ENCODE results near the gene ARL9.

ARL9 gene

DNA sequence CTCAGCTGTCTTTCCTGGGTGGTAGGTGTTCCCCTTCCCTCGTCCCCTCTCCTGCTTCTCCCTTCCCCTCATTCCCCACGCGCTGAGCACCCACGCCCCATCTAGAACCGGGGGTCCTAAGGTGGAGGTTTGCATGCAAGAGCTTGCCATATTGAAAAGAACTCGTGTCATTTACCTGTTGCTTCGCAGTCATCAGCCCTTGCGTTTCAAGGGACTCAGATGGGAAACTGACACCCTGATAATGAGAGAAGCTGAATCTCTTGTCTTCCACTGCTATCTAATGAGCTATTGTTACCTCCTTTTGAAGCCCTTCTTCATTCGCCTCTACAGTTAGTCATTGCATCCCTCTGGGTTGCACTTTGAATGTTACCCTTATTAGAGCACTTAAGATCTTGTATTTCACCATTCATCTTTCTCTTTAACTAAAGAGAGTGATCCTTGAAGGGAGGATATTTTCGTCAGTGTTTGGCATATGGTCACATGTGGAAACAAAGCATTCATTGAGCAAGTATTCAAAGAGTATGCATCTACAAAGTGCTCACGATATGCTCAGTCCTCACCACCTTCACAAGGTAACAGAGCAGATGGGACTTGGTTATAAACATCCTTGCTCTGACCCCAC, 25.7 kb downstream of the ARL9 start:
- in situ Hi-C loops (cut with HindIII; ENCODE audit: low sequenced_read_pairs): no loop called here
- H3K4me3 ChIP-seq (ENCODE audit: low read depth, low read length): peak overlapping the region; percentile 61
- DNase-seq (ENCODE audit: low read depth): no peak
- TF ChIP-seq, protein P1, sequence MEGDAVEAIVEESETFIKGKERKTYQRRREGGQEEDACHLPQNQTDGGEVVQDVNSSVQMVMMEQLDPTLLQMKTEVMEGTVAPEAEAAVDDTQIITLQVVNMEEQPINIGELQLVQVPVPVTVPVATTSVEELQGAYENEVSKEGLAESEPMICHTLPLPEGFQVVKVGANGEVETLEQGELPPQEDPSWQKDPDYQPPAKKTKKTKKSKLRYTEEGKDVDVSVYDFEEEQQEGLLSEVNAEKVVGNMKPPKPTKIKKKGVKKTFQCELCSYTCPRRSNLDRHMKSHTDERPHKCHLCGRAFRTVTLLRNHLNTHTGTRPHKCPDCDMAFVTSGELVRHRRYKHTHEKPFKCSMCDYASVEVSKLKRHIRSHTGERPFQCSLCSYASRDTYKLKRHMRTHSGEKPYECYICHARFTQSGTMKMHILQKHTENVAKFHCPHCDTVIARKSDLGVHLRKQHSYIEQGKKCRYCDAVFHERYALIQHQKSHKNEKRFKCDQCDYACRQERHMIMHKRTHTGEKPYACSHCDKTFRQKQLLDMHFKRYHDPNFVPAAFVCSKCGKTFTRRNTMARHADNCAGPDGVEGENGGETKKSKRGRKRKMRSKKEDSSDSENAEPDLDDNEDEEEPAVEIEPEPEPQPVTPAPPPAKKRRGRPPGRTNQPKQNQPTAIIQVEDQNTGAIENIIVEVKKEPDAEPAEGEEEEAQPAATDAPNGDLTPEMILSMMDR (IDR thresholded peaks at IDR 0.05; ENCODE audit: low read depth, low read length, missing control alignments): no peak

DNA sequence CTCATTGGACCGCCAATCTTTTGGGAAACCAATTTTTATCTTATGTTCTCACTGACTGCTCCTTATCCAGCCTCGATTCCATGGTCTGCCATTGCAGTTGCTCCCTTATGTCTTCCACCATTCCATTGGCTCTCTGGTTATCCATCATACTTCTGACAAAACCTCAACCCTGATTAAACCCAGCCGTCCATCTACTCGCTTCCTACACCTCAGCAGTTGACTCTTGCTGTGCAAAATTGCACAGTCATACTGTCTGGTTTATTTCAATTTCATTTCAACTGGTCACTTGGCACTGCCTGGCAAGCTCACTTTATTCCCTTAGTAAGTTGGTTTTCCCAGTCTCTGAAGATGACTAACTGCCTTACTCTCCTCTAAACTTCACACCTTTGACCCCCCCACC, 26.2 kb downstream of the ARL9 start:
- in situ Hi-C loops (cut with HindIII; ENCODE audit: low sequenced_read_pairs): no loop called here
- no peak for DNase-seq (ENCODE audit: low read depth)
- TF ChIP-seq, protein P1 (IDR thresholded peaks at IDR 0.05; ENCODE audit: low read depth, low read length, missing control alignments): no peak
- H3K4me3 ChIP-seq (ENCODE audit: low read depth, low read length): no peak overlapping the region

DNA sequence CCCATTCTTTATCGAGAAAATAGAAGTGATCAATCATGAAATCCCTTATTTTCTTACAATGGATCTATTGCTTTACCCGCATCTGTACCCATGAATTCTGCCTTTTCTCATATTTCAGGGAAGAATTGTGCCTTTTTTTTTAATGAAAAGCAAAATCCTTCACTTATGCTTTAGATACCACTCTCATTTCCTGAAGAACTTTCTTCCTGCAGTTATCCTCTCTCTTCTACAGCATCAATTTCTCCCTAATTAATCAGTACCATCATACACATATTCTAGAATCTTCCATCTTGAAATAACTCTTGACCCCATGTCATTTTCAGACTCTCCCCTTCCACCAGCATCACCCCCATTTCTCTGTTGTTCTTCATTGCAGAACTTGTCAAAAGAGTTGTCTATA, 26.6 kb downstream of the ARL9 start:
- TF ChIP-seq, protein P1 (IDR thresholded peaks at IDR 0.05; ENCODE audit: low read depth, low read length, missing control alignments): no peak
- in situ Hi-C loops (cut with HindIII; ENCODE audit: low sequenced_read_pairs): no loop called here
- no peak overlapping the region for H3K4me3 ChIP-seq (ENCODE audit: low read depth, low read length)
- no peak for DNase-seq (ENCODE audit: low read depth)

DNA sequence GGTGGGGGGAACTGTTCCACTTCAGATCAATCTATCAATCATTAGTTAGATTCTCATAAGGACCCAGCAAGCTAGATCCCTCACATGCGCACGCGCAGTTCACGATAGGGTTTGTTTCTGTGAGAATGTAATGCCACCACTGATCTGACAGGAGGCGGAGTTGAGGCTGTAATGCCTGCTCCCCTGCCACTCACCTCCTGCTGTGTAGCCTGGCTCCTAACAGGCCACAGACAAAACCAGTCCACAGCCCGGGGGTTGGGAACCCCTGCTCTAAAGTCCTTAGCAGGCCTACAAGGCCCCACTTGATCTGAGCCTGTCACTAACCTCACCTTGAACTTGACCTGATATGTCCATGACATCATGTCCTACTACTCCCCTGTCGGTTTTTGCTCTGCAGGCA, 30.3 kb downstream of the ARL9 start:
- no peak for DNase-seq (ENCODE audit: low read depth)
- no peak overlapping the region for H3K4me3 ChIP-seq (ENCODE audit: low read depth, low read length)
- in situ Hi-C loops (cut with HindIII; ENCODE audit: low sequenced_read_pairs): no loop called here
- TF ChIP-seq, protein P1 (IDR thresholded peaks at IDR 0.05; ENCODE audit: low read depth, low read length, missing control alignments): no peak

DNA sequence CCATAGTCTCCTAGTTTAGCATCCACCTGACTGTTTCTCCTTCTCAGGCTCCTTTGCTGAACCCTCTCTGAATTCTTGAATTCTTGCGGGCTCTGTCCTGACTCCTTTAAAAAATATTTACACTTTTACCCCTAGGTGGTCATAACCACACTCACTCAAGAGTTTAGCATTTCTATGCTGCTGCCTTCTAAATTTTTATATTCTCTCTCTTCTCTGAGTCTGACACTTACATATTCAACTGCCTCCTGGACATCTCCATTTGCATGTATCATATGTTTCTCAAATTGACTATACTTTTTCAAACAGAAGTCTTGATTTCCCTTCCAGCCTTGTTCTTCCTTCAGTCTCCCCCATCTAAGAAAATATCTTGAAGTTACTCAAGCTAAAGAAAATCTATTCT, 31.6 kb downstream of the ARL9 start:
- in situ Hi-C loops (cut with HindIII; ENCODE audit: low sequenced_read_pairs): no loop called here
- no peak for DNase-seq (ENCODE audit: low read depth)
- TF ChIP-seq, protein P1 (IDR thresholded peaks at IDR 0.05; ENCODE audit: low read depth, low read length, missing control alignments): no peak
- H3K4me3 ChIP-seq (ENCODE audit: low read depth, low read length): no peak overlapping the region

DNA sequence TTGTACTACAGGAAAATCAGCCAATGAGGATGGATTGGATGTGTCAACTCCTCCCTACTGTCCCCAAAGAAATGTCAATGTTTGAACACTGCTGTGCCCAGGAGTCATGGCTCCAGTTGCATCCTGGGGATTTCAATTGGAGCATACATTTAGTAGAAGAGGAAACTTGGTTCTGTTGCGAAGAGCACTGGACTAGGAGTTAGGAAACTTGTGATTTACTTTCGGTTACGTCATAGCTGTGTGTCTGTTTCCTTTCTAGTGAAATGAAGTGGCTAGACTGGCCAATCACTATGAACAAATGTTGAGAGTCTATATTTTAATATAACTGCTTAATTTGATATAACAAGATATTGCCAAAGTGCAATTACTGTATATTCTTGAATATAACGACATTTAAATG, 35.2 kb downstream of the ARL9 start:
- no peak for DNase-seq (ENCODE audit: low read depth)
- TF ChIP-seq, protein P1 (IDR thresholded peaks at IDR 0.05; ENCODE audit: low read depth, low read length, missing control alignments): no peak
- in situ Hi-C loops (cut with HindIII; ENCODE audit: low sequenced_read_pairs): no loop called here

More for the DNA sequence above, 35.2 kb downstream of the ARL9 start:
- no peak overlapping the region for H3K4me3 ChIP-seq (ENCODE audit: low read depth, low read length)
